ENCODE data around the gene NID1. TPM values are rescaled to one million over a fixed set of nuclear protein-coding genes. Genes with fewer than 3 reads are reported as not detected.

The NID1 gene
- total and polyA plus RNA-seq, 9 of the 15 experiments (the other 6 are each of a cell fraction or from before 2014, with no cell fraction given): 0.22 TPM; not detected in 8

- TF ChIP-seq RREB1 (CRISPR knock-in tag; IDR thresholded peaks at IDR 0.05) (no peak), ARID3B (CRISPR knock-in tag; IDR thresholded peaks at IDR 0.05; ENCODE audit: borderline replicate concordance) (no peak), HIVEP1 (CRISPR knock-in tag; IDR thresholded peaks at IDR 0.05) (no peak), C11orf30 (IDR thresholded peaks at IDR 0.05; ENCODE audit: low read depth) (peak; percentile 32; the same call in 1 of the 2 replicates), ZBTB17 (CRISPR knock-in tag; IDR thresholded peaks at IDR 0.05) (no peak), ZBTB1 (CRISPR knock-in tag; IDR thresholded peaks at IDR 0.05; ENCODE audit: borderline replicate concordance, low read depth) (no peak), CSDE1 (IDR thresholded peaks at IDR 0.05) (no peak), IFI16 (CRISPR knock-in tag; IDR thresholded peaks at IDR 0.05) (no peak), PBX2 (CRISPR knock-in tag; IDR thresholded peaks at IDR 0.05; ENCODE audit: low read depth) (no peak), PBX2 (tag; conservative IDR thresholded peaks at IDR 0.05; ENCODE audit: low read depth) (0 out of 2 replicates have a peak, but pooled peaks have one; percentile 58), POLR2G (IDR thresholded peaks at IDR 0.05; ENCODE audit: low read depth, low read length) (no peak), DMBX1 (CRISPR knock-in tag; IDR thresholded peaks at IDR 0.05; ENCODE audit: borderline replicate concordance) (no peak)
Observed at GRCh38 chr1:236092899-236093298, 28.0 kb upstream of the NID1 start (continued).

Data from K562 (cell line).